Measurements from ENCODE around the gene NAV2.

Gene NAV2

DNA sequence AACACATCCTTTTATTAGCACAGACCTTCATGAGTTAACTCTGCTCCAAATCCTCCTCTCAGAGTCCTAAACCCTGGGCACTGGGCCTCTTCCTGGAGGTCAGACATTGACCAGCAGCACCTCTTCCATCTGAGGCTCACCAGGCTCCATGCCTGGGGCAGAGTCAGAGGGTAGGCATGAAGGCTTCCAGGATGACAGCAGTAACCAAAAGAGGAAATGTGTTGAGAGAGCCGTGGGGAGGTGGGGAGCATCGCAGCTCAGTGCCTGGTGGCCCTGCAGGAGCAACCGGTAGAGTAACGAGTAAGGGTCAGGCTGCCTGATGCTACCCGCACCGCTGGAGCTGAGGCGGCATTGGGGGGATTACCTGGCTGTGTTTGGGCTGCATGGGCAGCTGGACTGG lies 9.4 kb upstream of the NAV2 start:
- no peak for DNase-seq (ENCODE audit: low read depth, low spot score)
- in situ Hi-C loops (cut with HindIII; ENCODE audit: low sequenced_read_pairs) = no loop called here
- TF ChIP-seq, protein P1, sequence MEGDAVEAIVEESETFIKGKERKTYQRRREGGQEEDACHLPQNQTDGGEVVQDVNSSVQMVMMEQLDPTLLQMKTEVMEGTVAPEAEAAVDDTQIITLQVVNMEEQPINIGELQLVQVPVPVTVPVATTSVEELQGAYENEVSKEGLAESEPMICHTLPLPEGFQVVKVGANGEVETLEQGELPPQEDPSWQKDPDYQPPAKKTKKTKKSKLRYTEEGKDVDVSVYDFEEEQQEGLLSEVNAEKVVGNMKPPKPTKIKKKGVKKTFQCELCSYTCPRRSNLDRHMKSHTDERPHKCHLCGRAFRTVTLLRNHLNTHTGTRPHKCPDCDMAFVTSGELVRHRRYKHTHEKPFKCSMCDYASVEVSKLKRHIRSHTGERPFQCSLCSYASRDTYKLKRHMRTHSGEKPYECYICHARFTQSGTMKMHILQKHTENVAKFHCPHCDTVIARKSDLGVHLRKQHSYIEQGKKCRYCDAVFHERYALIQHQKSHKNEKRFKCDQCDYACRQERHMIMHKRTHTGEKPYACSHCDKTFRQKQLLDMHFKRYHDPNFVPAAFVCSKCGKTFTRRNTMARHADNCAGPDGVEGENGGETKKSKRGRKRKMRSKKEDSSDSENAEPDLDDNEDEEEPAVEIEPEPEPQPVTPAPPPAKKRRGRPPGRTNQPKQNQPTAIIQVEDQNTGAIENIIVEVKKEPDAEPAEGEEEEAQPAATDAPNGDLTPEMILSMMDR (IDR thresholded peaks at IDR 0.05; ENCODE audit: low read depth, low read length) = no peak
- no peak overlapping the region for H3K4me3 ChIP-seq (ENCODE audit: low read depth, low read length)

DNA sequence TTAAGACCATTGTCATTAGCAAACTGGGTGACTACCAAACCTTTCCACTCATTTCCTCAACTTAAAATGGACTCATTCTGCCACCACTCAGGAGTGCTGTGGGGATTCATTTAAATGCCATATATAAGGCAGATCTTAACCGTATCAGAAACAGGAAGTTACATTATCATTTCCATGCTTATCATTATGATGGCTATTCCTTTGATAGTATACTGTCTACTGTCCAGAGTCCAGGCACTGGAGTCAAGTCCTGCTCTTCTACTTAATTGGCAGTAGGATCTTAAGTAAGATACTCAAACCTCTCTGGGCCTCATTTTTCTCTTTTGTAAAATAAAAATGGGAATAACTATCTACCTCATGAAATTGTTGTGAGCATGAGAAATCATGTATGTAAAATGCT lies 8.4 kb upstream of the NAV2 start:
- DNase-seq (ENCODE audit: low read depth, low spot score) = no peak
- H3K4me3 ChIP-seq (ENCODE audit: low read depth, low read length) = no peak overlapping the region
- TF ChIP-seq, protein P1 (IDR thresholded peaks at IDR 0.05; ENCODE audit: low read depth, low read length) = no peak
- in situ Hi-C loops (cut with HindIII; ENCODE audit: low sequenced_read_pairs) = no loop called here

DNA sequence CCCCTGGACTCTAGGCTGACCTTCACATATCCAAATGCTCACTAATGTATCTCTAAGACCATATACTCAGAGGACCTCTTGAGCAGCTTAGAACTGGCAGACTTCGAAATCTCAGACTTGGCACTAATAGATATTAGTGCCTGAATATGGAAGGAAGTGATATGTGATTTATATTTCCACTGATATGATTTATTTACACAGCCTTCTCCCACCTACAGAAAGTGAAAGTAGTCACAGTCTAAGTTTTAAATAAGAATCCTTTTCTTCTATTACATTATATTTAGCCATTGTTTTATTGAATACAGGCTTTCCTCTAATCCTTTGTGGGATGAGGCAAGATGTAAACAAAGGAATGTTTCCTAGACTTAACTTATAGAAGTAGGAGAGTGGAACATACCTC lies 6.7 kb upstream of the NAV2 start:
- in situ Hi-C loops (cut with HindIII; ENCODE audit: low sequenced_read_pairs) = no loop called here
- TF ChIP-seq, protein P1 (IDR thresholded peaks at IDR 0.05; ENCODE audit: low read depth, low read length) = no peak
- no peak for DNase-seq (ENCODE audit: low read depth, low spot score)

DNA sequence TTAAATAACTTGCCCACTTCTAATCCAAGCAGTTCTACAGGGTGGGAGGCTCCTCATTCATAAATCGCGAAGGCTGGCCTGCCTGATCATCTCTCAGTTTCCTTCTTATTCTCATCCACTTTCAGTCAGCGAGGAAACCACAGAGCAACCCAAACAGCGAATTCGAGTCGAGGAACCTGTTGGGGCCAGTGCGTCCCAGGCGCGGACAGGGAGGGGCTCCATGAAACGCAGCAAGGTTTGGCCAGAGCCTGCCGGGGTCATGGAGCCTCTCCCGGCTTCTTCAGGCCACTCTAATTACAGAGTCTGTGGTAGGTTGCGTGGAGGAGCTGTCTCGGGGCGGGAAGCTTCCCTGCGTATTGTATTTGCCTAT lies 741 bp upstream of the NAV2 start:
- TF ChIP-seq, protein P1 (IDR thresholded peaks at IDR 0.05; ENCODE audit: low read depth, low read length) = no peak
- peak overlapping the region; percentile 46 for H3K4me3 ChIP-seq (ENCODE audit: low read depth, low read length)

More for the DNA sequence above, 6.7 kb upstream of the NAV2 start:
- no peak overlapping the region for H3K4me3 ChIP-seq (ENCODE audit: low read depth, low read length)

DNA sequence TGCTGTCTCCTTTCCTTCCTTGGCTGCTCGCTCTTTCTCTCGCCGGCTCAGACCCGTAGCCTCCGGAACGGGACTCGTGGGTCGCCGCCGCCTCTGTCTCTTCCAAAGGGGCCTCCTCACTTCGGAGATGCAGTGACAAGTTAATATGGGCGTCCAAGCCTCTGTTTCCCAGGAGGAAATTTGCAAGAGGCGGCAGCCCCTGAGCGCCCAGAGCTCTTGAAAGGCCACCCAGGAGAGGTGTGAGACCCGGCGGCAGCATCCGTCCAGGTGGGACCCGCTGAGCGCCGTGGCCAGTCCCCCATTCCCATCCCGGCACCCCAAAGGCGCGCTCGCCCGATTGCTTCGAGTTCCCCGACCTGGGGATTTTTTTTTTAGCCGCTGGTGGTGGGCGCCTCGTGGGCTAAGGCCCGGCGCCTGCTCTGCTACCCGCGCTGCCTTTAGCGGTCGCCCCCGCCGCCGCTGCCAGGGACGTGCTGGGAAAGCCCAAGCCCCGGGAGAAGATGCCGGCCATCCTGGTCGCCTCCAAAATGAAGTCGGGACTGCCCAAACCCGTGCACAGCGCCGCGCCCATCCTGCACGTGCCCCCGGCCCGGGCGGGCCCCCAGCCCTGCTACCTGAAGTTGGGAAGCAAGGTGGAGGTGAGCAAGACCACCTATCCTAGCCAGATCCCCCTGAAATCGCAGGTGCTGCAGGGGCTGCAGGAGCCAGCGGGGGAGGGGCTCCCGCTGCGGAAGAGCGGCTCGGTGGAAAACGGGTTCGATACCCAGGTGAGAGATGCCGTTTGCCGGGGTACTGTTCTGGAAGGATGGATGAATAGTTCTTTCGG lies 772 bp downstream of the NAV2 start:
- H3K4me3 ChIP-seq (ENCODE audit: low read depth, low read length) = peak overlapping the region; percentile 86
- in situ Hi-C loops (cut with HindIII; ENCODE audit: low sequenced_read_pairs) = no loop called here
- DNase-seq (ENCODE audit: low read depth, low spot score) = peak; percentile 8
- TF ChIP-seq, protein P1 (IDR thresholded peaks at IDR 0.05; ENCODE audit: low read depth, low read length) = no peak

More for the DNA sequence above, 741 bp upstream of the NAV2 start:
- DNase-seq (ENCODE audit: low read depth, low spot score) = no peak
- in situ Hi-C loops (cut with HindIII; ENCODE audit: low sequenced_read_pairs) = no loop called here

DNA sequence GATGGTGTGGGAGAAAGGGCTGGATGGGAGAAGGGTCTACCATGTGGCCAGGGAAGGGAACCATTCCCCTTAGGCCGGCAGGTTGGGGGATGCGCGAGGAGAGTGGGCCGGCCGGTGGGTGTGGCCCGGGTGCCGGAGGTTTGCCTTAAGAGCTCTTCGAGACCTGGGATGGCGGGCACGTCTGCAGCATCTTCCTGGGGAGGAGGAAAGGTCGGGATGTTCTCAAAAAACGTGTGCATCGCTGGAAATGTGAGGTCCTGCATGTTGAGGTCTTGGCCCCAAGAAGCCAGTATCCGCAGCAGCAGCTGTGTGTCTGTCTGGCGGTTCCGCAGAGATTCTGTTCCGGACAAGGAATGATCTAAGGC lies 1.4 kb downstream of the NAV2 start:
- in situ Hi-C loops (cut with HindIII; ENCODE audit: low sequenced_read_pairs) = no loop called here
- TF ChIP-seq, protein P1 (IDR thresholded peaks at IDR 0.05; ENCODE audit: low read depth, low read length) = no peak
- peak overlapping the region; percentile 86 for H3K4me3 ChIP-seq (ENCODE audit: low read depth, low read length)
- peak; percentile 28 for DNase-seq (ENCODE audit: low read depth, low spot score)
